ENCODE results near the gene LCLAT1. TPM values are rescaled to one million over a fixed set of nuclear protein-coding genes. Genes with fewer than 3 reads are reported as not detected.

The LCLAT1 gene
- total RNA-seq, 1 experiment from 2014 or later = 36.0 TPM

DNA sequence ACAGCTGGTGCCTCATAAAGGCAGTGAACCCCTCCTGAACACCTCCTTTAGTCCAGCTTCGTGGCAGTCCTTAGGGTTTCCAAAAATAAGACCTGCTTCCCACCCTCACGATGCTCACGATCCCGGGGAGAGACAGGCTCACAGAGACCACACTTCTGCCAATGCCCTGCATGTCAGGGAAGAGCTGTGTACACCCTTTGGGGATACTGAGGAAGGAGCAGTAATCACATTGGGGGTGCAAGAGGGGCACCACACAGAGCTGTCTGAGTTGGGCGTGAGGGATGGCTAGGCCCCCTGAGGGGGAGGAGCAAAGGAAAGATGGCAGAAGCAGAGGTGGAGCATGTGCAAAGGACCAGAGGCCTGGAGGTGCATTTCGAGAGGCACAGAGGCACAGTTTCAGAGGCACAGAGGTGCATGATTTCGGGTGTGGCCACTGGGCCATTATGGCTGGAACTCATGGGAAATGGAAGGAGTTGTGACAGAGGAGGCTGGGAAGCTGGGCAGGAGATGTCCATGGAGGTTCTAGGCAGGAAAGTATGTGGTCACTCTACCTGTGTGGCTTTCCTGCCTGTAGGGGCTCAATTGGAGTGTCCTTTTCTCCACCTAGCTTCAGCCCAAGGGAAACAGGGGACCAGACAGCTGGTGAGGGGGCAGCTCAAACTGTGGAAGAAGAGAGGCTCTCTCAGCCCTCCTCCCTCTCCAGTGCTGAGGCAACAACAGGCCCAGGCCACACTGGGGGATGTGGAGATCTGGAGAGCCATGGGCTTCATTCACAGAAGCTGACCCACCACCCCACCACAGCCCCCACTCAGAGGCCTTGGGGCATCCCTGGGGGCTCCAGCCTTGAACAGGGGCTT lies 244.3 kb downstream of the LCLAT1 start:
- ChIA-PET POLR2A (no interaction called here), CTCF (no interaction called here)
- Histone ChIP-seq H3K36me3 (ENCODE audit: control insufficient read depth, insufficient read depth, low read length) (no peaks in the 10 kb centered on the region), H3K9me3 (ENCODE audit: control insufficient read depth, insufficient read depth, low read depth, low read length) (no peaks in the 10 kb centered on the region), H3K4me3 (ENCODE audit: low read depth in 2 of 2, low read length in 2 of 2) (no peak overlapping the region), H3K27me3 (ENCODE audit: control insufficient read depth, insufficient read depth, low read length) (no peaks in the 10 kb centered on the region; the same call in 1 of the 2 replicates), H3K4me1 (ENCODE audit: control insufficient read depth, insufficient read depth, low read length) (no peaks in the 10 kb centered on the region), H3K27ac (ENCODE audit: low read length) (no peak overlapping the region)
- in situ Hi-C loops (cut with HindIII; ENCODE audit: low pct_unique_long_range_greater_than_20kb, low sequenced_read_pairs) (no loop called here), intact Hi-C loops (cut with micrococcal nuclease; ENCODE audit: unreplicated experiment) (no loop called here)
- TF ChIP-seq CTCF (IDR thresholded peaks at IDR 0.05) = no peak
- TF ChIP-seq POLR2AphosphoS5 (IDR thresholded peaks at IDR 0.05; ENCODE audit: low read depth, low read length) = no peak
- no TSS peak for BruUV-seq (replicated peaks)
- ATAC-seq = no peak
- DNase-seq (ENCODE audit: low read depth, low spot score) = no peak

DNA sequence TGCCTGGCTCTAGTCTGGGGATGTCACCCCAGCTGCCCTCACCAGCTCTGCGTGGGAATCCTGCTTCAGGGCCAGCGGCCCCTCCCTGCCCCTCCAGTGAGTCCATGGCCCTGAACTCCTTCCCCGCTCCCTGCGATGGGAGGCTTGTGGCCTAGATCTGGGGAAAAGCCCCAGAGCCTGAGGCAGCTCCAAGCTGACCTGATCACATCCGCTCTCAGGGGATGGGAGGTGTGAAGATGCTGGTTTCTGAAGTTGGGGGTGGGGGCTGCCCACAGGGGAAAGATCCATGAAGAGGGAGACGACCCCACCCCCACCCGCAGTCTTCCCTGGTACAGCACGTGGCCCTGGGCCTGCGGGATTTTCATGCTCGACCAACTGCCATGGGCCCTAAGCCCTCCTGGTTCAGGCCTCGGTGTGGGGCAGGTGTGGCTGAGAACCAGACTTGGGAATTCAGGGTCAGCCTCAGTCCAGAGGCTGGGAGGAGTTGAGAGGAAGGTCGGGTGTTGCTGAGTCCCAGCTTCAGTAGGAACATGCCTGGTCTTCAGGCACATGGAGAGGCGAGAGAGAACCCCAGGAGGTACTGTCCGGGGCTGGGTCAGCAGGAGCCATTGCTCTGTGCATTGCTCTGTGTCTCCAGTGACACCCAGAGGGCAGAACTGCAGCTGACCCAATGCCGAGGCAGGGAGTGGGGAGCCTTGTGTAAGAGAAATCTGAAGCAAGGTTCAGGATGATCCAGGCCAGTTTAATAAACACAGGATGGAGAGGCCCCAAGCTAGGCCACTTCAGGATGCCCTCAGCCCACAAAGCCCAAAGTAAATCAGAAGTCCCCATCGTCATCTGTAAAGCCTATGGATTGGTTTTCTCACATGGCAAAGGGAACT lies 245.1 kb downstream of the LCLAT1 start:
- H3K36me3 ChIP-seq (ENCODE audit: control insufficient read depth, insufficient read depth, low read length) = no peaks in the 10 kb centered on the region
- H3K9me3 ChIP-seq (ENCODE audit: control insufficient read depth, insufficient read depth, low read depth, low read length) = no peaks in the 10 kb centered on the region
- in situ Hi-C loops (cut with HindIII; ENCODE audit: low pct_unique_long_range_greater_than_20kb, low sequenced_read_pairs) = no loop called here
- ChIA-PET CTCF (no interaction called here), POLR2A (no interaction called here)
- intact Hi-C loops (cut with micrococcal nuclease; ENCODE audit: unreplicated experiment) = no loop called here
- H3K27ac ChIP-seq (ENCODE audit: low read length) = no peak overlapping the region
- no peak overlapping the region for H3K4me3 ChIP-seq (ENCODE audit: low read depth in 2 of 2, low read length in 2 of 2)
- no peaks in the 10 kb centered on the region; the same call in 1 of the 2 replicates for H3K27me3 ChIP-seq (ENCODE audit: control insufficient read depth, insufficient read depth, low read length)
- DNase-seq (ENCODE audit: low read depth, low spot score) (no peak), ATAC-seq (peak; percentile 76; the same call in 1 of the 2 replicates)
- TF ChIP-seq CTCF (IDR thresholded peaks at IDR 0.05) = peak; percentile 54
- TF ChIP-seq SIN3A (IDR thresholded peaks at IDR 0.05; ENCODE audit: borderline replicate concordance, insufficient read depth, low read depth, low read length) = no peak
- no peak for TF ChIP-seq REST (IDR thresholded peaks at IDR 0.05; ENCODE audit: insufficient read depth in 1 of 2, low read depth in 2 of 2, low read length in 1 of 2)
- no peak for TF ChIP-seq TCF7L2 (IDR thresholded peaks at IDR 0.05; ENCODE audit: low read depth, low read length)
- TF ChIP-seq POLR2AphosphoS5 (IDR thresholded peaks at IDR 0.05; ENCODE audit: low read depth, low read length) = no peak
- H3K4me1 ChIP-seq (ENCODE audit: control insufficient read depth, insufficient read depth, low read length) = no peaks in the 10 kb centered on the region
- BruUV-seq (replicated peaks) = no TSS peak
